GM10248 (cell line): ENCODE results near the gene KRTAP3-1.

Experiments used
- CTCF ChIA-PET: fragments of 300-600 bp; sonication (Branson Sonifier 250); formaldehyde crosslinking; extraction: SDS; loops from one replicate; lab custom pipeline; 2021; ENCODE audit warnings: antibody characterized with exemption; lab: Yijun Ruan, JAX
- POLR2A ChIA-PET: fragments of 350-650 bp; sonication (Branson Sonifier 250); formaldehyde crosslinking; extraction: SDS; loops from one replicate; lab custom pipeline; 2020; ENCODE audit warnings: antibody characterized with exemption; lab: Yijun Ruan, JAX
- DNase-seq: peaks from one replicate; pipeline ENCODE4 v3.0.0; 2012; ENCODE audit errors: extremely low spot score
- CTCF ChIP-seq: IDR thresholded peaks from 2 replicates; pipeline ENCODE4 v1.5.1; 2012; ENCODE audit warnings: mild to moderate bottlenecking, low read depth; ENCODE audit errors: extremely low read depth, missing control alignments, control extremely low read depth

Gene KRTAP3-1

GRCh38 chr17:41013606-41014005 is 4.7 kb upstream of the KRTAP3-1 start:
- DNase-seq, result no peak
- CTCF ChIA-PET, result no interaction called here
- TF ChIP-seq CTCF, result no peak
- POLR2A ChIA-PET, result no interaction called here

GRCh38 chr17:41013181-41013580 is 4.3 kb upstream of the KRTAP3-1 start:
- ChIA-PET POLR2A (no interaction called here), CTCF (no interaction called here)
- no peak for DNase-seq
- TF ChIP-seq CTCF, result no peak

GRCh38 chr17:41012326-41013120 is 3.6 kb upstream of the KRTAP3-1 start:
- TF ChIP-seq CTCF, result no peak
- POLR2A ChIA-PET, result no interaction called here
- no peak for DNase-seq
- CTCF ChIA-PET, result no interaction called here

- ChIA-PET CTCF (no interaction called here), POLR2A (no interaction called here)
- no peak for TF ChIP-seq CTCF
- DNase-seq, result no peak
These were observed 1.5 kb upstream of the KRTAP3-1 start for GRCh38 chr17:41010441-41010840.

GRCh38 chr17:41009936-41010335 is 1.0 kb upstream of the KRTAP3-1 start:
- DNase-seq, result no peak
- TF ChIP-seq CTCF, result no peak
- POLR2A ChIA-PET, result no interaction called here
- CTCF ChIA-PET, result no interaction called here

GRCh38 chr17:41009301-41009760 is 403 bp upstream of the KRTAP3-1 start:
- no peak for DNase-seq

More at GRCh38 chr17:41009301-41009760, 403 bp upstream of the KRTAP3-1 start:
- no peak for TF ChIP-seq CTCF
- POLR2A ChIA-PET, result no interaction called here
- CTCF ChIA-PET, result no interaction called here
